Mesodermal cell (in vitro differentiated cells): ENCODE measurements around the gene PRR12.
A peak's percentile ranks its signal among the peaks of the same experiment; 100 is the strongest.

ENCODE experiments used
- H3K27ac ChIP-seq: 2 replicates; pipeline ENCODE4 v1.7.0; 2013; ENCODE audit warnings: mild to moderate bottlenecking, low read depth, low read length, moderate library complexity; ENCODE audit not compliant: severe bottlenecking
- H3K36me3 ChIP-seq: 2 replicates; pipeline ENCODE4 v1.7.1; 2013; ENCODE audit warnings: mild to moderate bottlenecking, low read length, moderate library complexity; ENCODE audit not compliant: control insufficient read depth, insufficient read depth
- H3K4me1 ChIP-seq: one replicate; pipeline ENCODE4 v1.7.1; 2013; ENCODE audit warnings: mild to moderate bottlenecking, low read length; ENCODE audit not compliant: insufficient read depth, control insufficient read depth, poor library complexity, severe bottlenecking
- H3K4me3 ChIP-seq: 2 replicates; pipeline ENCODE4 v1.7.0; 2013; ENCODE audit warnings: low read length, control low read depth, mild to moderate bottlenecking; ENCODE audit not compliant: insufficient read depth, poor library complexity, severe bottlenecking; ENCODE audit errors: extremely low read depth
- H3K9me3 ChIP-seq: 2 replicates; pipeline ENCODE4 v1.7.1; 2013; ENCODE audit warnings: mild to moderate bottlenecking, low read length, moderate library complexity; ENCODE audit not compliant: control insufficient read depth
- WGBS, 2 experiments: methylation state at CpG; one replicate each; pipeline ENCODE4 v1.1.5; 2013; ENCODE audit warnings: missing lambda C conversion rate in 2 of 2; ENCODE audit not compliant: insufficient coverage in 2 of 2; 5-methylcytosine and 5-hydroxymethylcytosine counted together

The PRR12 gene

GRCh38 chr19:49672131-49672919 is 81.3 kb downstream of the PRR12 start:
- peaks cover 2% of the 10 kb centered on the region for H3K4me1 ChIP-seq
- no peaks in the 10 kb centered on the region for H3K9me3 ChIP-seq
- H3K27ac ChIP-seq, result peak overlapping the region; percentile 66
- H3K36me3 ChIP-seq, result peaks cover 52% of the 10 kb centered on the region
- WGBS, 2 experiments, result 30 to 34% methylated on average over 22 to 26 of the region's 28 CpGs
- peak overlapping the region; percentile 5 for H3K4me3 ChIP-seq
